ENCODE data around the gene DYNC1LI2. TPM values are rescaled to one million over a fixed set of nuclear protein-coding genes. Genes with fewer than 3 reads are reported as not detected.

The DYNC1LI2 gene
- total RNA-seq, 1 experiment from 2014 or later, result 92.7 TPM

GRCh38 chr16:66705790-66706505 lies 45.5 kb downstream of the DYNC1LI2 start:
- H3K27me3 ChIP-seq (ENCODE audit: insufficient read depth, low read depth), result no peaks in the 10 kb centered on the region

GRCh38 chr16:66703406-66704215 lies 47.8 kb downstream of the DYNC1LI2 start:
- Histone ChIP-seq H3K9me3 (ENCODE audit: insufficient read depth, low read depth) (no peaks in the 10 kb centered on the region), H3K27me3 (ENCODE audit: insufficient read depth, low read depth) (no peaks in the 10 kb centered on the region), H3K79me2 (ENCODE audit: low read depth) (no peaks in the 10 kb centered on the region), H3K9me2 (ENCODE audit: insufficient read depth) (no peaks in the 10 kb centered on the region), H3K36me3 (ENCODE audit: low read depth) (no peaks in the 10 kb centered on the region), H3K27ac (no peak overlapping the region), H4K20me1 (ENCODE audit: insufficient read depth) (no peaks in the 10 kb centered on the region), H3K4me2 (no peak overlapping the region), H3K4me3 (no peak overlapping the region), H2AFZ (no peak overlapping the region), H3F3A (ENCODE audit: insufficient read depth, low read depth) (0 out of 2 replicates have a peak, but pooled peaks cover 5% of the 10 kb centered on the region), H3K4me1 (replicated peaks; ENCODE audit: insufficient read depth) (no peaks in the 10 kb centered on the region)
- intact Hi-C loops (cut with micrococcal nuclease; ENCODE audit: unreplicated experiment), result no loop called here
- TF ChIP-seq CTCF (conservative IDR thresholded peaks at IDR 0.05) (no peak), EZH2 (IDR thresholded peaks at IDR 0.05; ENCODE audit: low read depth) (no peak)
- POLR2A ChIA-PET (ENCODE audit: unreplicated experiment), result no interaction called here
- no peak for DNase-seq
- CTCF ChIA-PET, result interaction anchor here (0.6 kb wide), 1 partner anchor 12 kb away, joined by 3 read pairs; no protein-coding TSS in a partner anchor
- BruUV-seq (replicated peaks), result no TSS peak

More at GRCh38 chr16:66705790-66706505, 45.5 kb downstream of the DYNC1LI2 start:
- Histone ChIP-seq H4K20me1 (ENCODE audit: insufficient read depth) (no peaks in the 10 kb centered on the region), H3K36me3 (ENCODE audit: low read depth) (no peaks in the 10 kb centered on the region), H3F3A (ENCODE audit: insufficient read depth, low read depth) (0 out of 2 replicates have a peak, but pooled peaks cover 5% of the 10 kb centered on the region), H3K4me2 (no peak overlapping the region), H3K9me2 (ENCODE audit: insufficient read depth) (no peaks in the 10 kb centered on the region), H3K4me1 (replicated peaks; ENCODE audit: insufficient read depth) (no peaks in the 10 kb centered on the region), H3K79me2 (ENCODE audit: low read depth) (no peaks in the 10 kb centered on the region), H3K4me3 (no peak overlapping the region), H3K9me3 (ENCODE audit: insufficient read depth, low read depth) (no peaks in the 10 kb centered on the region), H3K27ac (no peak overlapping the region), H2AFZ (no peak overlapping the region)
- no peak for DNase-seq
- ChIA-PET POLR2A (ENCODE audit: unreplicated experiment) (no interaction called here), CTCF (no interaction called here)
- intact Hi-C loops (cut with micrococcal nuclease; ENCODE audit: unreplicated experiment), result no loop called here
- TF ChIP-seq CTCF (conservative IDR thresholded peaks at IDR 0.05) (no peak), EZH2 (IDR thresholded peaks at IDR 0.05; ENCODE audit: low read depth) (no peak)
- no TSS peak for BruUV-seq (replicated peaks)

- no peaks in the 10 kb centered on the region for H4K20me1 ChIP-seq (ENCODE audit: insufficient read depth)
- no peak overlapping the region for H2AFZ ChIP-seq
- intact Hi-C loops (cut with micrococcal nuclease; ENCODE audit: unreplicated experiment), result no loop called here
- no peaks in the 10 kb centered on the region for H3K9me2 ChIP-seq (ENCODE audit: insufficient read depth)
- ChIA-PET POLR2A (ENCODE audit: unreplicated experiment) (no interaction called here), CTCF (interaction anchor here (0.6 kb wide), 1 partner anchor 14 kb away, joined by 6 read pairs; no protein-coding TSS in a partner anchor)
- no peak overlapping the region for H3K27ac ChIP-seq
- DNase-seq, result no peak
- BruUV-seq (replicated peaks), result no TSS peak
- no peak overlapping the region for H3K4me3 ChIP-seq
- H3K79me2 ChIP-seq (ENCODE audit: low read depth), result no peaks in the 10 kb centered on the region
- no peaks in the 10 kb centered on the region; the same call in 1 of the 2 replicates for H3K4me1 ChIP-seq (replicated peaks; ENCODE audit: insufficient read depth)
- H3K9me3 ChIP-seq (ENCODE audit: insufficient read depth, low read depth), result no peaks in the 10 kb centered on the region
- no peak overlapping the region for H3K4me2 ChIP-seq
- H3F3A ChIP-seq (ENCODE audit: insufficient read depth, low read depth), result no peaks in the 10 kb centered on the region
- H3K27me3 ChIP-seq (ENCODE audit: insufficient read depth, low read depth), result no peaks in the 10 kb centered on the region
- no peaks in the 10 kb centered on the region for H3K36me3 ChIP-seq (ENCODE audit: low read depth)
- TF ChIP-seq EZH2 (IDR thresholded peaks at IDR 0.05; ENCODE audit: low read depth) (no peak), CTCF (conservative IDR thresholded peaks at IDR 0.05) (no peak)
Measured at GRCh38 chr16:66701516-66701915, 49.9 kb downstream of the DYNC1LI2 start.

All from PC-9 (cell line).